NOMO-1 (cell line): ENCODE measurements around the gene TASOR.
A peak's percentile ranks its signal among the peaks of the same experiment; 100 is the strongest.
"Not testable (repeated sequence)": the region's sequence is repeated elsewhere in the genome, so short reads cannot be mapped to it uniquely, and the experiment has no call there.

Experiments
- DNase-seq, 2 experiments: peaks; one replicate each; lab custom pipeline; 2025; ENCODE audit not compliant: unreplicated experiment in 2 of 2; lab: John Stamatoyannopoulos, UW

The TASOR gene

DNA sequence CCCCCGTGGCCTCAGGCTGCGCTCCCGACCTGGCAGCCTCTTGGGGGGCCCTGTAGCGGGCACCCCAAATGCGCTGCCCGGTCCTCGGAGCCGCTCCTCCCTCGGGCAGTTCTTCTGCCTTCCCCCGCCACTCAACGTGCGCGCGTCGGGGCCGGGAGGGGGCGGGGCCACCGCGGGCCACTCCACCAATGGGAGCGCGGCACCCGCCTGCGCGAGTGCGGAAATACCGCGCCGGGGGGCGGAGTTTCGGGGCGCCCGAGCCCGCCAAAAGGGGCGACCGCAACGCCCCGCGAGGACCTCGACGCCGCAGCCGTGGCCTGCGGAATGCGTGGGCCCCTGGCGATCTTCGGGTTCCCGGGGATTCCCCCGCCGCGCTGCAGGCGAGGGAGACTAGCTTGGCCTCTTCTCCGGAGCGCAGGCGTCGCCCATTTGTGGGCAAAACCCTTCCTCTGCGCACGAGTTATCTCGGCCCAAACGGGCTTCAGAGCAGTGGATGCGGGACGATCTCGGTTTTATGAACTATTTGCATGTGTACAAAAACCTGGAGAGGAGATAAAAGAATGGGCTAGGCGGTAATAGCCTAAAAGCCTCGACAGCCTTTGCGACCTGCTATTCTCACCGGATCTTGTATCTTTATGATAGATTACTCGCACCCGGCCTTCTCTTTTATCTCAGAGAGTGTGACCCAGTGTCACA lies at the start of gene TASOR:
Gene TASOR, minus strand, starts transcription at position 144 of the 696 bp plus-strand sequence. CDS start 259 bp downstream, outside the sequence.
- DNase-seq, result peak; percentile 57 to 80

- no peak for DNase-seq
Measured at GRCh38 chr3:56732109-56732508, 49.0 kb upstream of the TASOR start.

DNA sequence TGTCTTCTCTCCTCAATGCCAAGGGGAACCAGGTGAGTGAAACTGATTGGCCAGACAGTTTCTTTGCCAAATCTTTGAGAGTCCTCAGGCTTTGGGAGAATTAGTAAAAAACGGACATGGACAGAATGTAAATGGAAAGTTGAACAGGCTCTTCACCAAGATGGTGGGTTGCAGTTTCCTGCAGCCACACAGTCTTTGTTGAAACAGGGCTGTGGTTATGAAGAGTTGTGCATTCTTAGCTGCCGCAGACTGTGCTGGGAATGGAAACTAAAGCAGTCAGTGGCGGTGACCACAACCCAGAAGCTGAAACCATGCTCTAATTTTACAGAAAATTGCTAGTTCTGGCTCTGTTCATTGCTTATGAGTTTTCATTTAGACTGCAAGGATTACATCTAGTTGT lies 42.1 kb upstream of the TASOR start:
- no peak for DNase-seq

DNA sequence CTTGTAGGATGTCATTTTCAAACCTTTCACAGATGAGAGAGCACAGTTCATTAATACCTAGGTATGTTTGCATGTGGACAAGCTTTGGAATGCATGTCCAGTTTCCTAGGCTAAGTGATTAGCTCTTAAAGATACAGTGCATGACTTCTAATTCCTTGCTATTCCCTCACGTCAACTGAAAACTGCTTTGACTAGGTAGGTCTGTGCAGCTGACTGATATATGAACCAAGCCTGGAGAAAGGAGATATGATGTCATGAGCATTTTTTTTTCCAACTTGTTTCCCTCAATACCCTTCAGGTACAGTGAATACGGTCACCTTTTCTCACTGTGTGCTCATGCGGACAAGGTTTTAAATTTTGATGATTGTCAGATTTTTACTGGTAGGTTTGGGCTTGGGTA lies 41.6 kb upstream of the TASOR start:
- DNase-seq, result no peak

- no peak for DNase-seq
Measured at GRCh38 chr3:56720849-56721248, 37.8 kb upstream of the TASOR start.

- not testable (repeated sequence) for DNase-seq
Measured at GRCh38 chr3:56718809-56719208, 35.7 kb upstream of the TASOR start.

DNA sequence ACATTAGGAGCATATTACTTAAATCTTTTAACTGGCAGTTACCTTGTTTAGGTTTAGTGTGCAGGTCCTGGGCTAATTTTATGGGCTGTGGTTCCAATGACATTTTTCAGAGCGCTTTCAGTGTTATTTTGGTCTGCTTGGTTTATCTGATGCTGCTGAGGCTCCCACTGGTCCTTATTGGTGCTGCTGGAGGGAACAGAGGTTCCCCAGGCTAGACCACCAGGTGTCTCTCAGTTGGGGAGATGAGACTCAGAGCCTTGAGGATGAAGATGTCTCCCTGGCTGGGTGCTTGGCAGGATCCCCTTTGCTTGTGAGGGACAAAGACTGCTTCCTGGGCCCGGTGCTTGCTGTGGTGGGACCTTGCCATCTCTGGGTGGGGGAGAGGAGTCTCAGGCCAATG lies 28.3 kb upstream of the TASOR start:
- DNase-seq, result no peak

DNA sequence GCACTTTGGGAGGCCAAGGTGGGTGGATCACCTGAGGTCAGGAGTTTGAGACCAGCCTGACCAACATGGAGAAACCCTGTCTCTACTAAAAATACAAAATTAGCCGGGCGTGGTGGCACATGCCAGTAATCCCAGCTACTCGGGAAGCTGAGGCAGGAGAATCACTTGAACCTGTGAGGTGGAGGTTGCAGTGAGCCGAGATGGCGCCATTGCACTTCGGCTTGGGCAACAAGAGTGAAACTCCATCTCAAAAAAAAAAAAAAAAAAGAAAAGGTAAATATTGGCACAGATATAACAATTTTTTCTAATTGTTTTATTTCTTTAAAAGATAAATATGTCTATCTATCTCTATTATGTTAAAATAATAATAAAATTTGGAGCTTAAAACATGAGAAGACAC lies 24.3 kb upstream of the TASOR start:
- DNase-seq, result not testable (repeated sequence)

DNA sequence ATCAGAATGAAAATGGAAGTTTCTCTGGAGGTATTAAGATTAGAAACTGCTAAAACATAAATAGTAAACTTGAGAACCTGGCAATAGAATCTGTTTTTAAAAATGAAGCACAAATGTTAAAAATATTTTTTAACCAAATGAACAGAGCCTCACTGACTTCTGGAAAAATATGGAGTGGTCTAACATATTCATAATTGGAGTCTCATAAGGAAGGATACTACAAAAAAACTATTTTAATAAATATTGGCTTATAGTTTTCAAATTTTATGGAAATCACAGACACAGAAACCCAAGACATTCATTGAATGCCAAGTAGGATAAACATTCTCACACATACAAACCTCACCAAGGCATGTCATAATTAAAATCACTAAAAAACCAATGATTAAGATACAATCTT lies 23.6 kb upstream of the TASOR start:
- no peak for DNase-seq

- peak in 1 of 2 experiments; percentile 36 for DNase-seq
Measured at GRCh38 chr3:56704706-56705105, 21.6 kb upstream of the TASOR start.

DNA sequence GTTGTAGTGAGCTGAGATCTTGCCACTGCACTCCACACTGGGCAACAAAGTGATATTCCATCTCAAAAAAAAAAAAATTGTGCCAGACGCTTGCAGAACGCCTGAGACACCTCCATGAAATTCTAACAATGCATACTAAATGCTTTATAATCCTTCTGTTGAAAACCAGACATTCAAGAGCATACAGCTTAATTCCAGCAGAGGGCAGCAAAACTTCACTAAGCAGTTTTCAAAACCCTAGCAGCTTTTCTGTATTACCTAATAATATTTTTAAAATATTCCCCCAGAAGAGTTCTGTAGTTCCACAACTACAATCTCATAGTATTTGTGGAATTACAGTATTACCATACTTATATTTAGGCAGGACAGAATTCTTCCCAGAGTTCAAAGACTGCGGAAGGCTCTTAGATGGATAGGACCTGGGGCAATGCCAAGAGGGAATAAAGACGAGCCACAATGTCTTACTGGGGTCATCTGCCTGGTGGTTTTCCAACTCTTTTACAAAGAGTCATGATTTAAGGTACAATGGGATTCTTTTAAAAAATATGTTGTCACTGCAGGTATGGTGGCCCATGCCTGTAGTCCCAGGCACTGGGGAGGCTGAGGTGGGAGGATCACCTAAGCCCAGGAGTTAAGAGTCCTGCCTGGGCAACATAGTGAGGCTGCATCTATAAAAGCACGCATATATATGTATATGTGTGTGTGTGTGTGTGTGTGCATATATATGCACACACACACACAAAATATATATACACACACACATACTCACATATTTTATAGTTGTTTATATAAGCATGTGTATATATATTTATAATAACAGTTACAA lies 19.6 kb upstream of the TASOR start:
- DNase-seq, result peak; percentile 44 to 83

- DNase-seq, result no peak
Measured at GRCh38 chr3:56700151-56700550, 17.1 kb upstream of the TASOR start.

- DNase-seq, result peak; percentile 11 to 35
Measured at GRCh38 chr3:56694867-56695683, 12.0 kb upstream of the TASOR start.

DNA sequence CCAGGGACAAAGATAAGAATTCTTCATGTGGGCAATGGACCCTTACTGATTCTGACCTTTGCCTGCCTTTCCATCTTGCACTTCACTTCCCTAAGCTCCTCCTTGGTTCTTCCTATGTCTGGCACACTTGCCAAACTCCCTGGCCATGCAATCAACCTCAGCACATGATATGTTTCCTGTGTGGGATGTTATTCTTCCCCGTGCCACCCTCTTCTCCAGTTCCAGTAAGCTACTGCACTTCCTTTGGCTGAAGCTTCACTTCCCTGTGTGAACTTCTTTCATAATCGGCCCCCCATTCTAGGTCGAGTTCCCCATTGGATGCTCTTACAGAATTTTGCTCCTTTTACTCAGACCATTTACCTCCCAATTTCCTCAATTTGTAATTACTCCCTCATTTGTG lies 10.7 kb upstream of the TASOR start:
- peak; percentile 79 to 85 for DNase-seq

- peak in 1 of 2 experiments; percentile 50 for DNase-seq
Measured at GRCh38 chr3:56692520-56693433, 9.7 kb upstream of the TASOR start.

DNA sequence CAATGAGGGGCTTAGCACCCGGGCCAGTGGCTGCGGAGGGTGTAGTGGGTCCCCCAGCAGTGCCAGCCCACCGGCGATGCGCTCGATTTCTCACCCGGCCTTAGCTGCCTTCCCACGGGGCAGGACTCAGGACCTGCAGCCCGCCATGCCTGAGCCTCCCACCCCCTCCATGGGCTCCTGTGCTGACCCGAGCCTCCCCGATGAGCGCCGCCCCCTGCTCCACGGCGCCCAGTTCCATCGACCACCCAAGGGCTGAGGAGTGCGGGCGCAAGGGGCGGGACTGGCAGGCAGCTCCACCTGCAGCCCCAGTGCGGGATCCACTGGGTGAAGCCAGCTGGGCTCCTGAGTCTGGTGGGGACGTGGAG lies 8.9 kb upstream of the TASOR start:
- DNase-seq, result not testable (repeated sequence)

DNA sequence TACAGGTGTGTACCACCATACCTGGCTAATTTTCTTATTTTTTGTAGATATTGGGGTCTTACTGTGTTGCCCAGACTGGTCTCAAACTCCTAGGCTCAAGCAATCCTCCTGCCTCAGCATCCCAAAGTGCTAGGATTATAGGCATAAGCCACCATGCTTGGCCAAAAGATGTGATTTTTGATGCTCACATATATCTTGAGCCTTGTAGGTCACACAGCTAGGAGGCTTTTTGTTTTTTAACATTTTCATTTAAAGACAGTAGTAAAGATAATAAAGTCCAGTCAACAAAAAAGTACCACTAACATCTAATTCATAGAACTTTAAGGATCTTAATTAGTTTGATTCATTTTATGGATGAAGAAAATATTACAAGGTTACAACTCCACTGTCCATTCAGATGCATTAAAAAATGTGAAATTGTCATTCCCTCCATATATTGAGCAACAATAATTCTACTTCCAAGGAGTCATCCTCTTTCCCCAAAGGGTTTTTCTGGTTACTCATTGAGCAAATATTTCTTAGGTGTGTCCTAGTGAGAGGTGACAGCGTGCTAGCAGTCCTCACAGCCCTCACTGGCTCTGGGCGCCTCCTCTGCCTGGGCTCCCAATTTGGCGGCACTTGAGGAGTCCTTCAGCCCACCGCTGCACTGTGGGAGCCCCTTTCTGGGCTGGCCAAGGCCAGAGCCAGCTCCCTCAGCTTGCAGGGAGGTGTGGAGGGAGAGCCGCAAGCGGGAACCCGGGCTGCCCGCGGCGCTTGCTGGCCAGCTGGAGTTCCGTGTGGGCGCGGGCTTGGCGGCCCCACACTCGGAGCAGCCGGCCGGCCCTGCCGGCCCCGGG lies 8.3 kb upstream of the TASOR start:
- DNase-seq, result no peak

GRCh38 chr3:56689303-56689702 lies 6.2 kb upstream of the TASOR start:
- no peak for DNase-seq

DNA sequence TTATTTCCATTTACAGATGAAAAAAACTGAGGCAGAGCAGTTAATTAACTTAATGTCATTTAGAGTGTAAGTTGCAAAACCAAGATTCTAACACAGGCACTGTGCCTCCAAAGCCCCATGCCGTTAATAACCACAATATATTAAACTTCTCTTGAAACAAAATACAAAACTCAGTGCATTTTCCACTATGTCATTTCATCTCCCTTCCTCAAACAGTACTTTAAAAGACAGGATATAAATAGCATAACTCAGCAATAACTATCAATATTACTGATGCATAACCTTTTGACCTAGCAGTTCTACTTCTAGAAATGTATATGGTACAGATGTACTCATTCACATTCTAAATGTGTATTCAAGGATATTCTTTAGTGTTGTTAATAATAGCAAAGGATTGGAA lies 5.1 kb upstream of the TASOR start:
- DNase-seq, result no peak
